Measurements from ENCODE around the gene ZNF692. TPM values are rescaled to one million over a fixed set of nuclear protein-coding genes. Genes with fewer than 3 reads are reported as not detected.

ZNF692 gene
- total RNA-seq, 1 donor from 2014 or later, result 41.9 TPM

DNA sequence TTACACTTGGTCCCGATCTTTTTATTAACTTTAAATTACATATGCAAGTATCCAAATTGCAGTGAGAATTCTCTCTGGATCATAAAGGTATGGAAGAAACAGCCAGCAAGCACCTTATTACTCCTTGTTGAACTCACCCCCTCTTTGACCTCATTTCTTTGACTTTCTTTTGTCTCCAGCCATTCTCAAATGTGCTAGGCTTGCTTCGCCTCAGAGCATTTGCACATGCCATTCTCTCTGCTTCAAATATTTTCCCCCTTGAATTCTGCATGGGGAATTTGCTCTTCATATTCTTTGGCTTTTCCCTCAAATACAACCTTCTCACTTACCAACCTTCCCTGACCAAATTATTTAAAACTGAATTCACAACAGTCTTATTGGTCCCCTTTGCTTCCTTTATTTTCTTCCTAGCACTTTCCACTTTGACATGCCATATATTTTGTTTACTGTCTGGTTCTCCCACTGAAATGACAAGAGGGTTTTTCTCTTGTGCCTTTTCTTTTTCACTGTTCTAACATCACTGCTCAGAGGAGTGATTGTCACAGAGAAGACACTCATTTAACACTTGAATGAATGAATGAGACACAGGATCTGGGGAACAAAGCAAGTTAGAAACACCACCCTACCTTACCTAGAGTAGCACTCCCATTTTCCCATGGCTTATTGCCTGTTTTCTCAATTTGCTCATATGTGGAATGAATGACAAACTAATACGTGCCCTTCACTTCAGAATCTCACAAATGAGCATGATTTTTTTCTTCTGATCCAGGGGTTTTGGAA is 45.7 kb upstream of the ZNF692 start:
- DNase-seq (no peak), ATAC-seq (no peak)
- H3K36me3 ChIP-seq, result no peaks in the 10 kb centered on the region
- H3K9me3 ChIP-seq, result no peaks in the 10 kb centered on the region
- H3K4me1 ChIP-seq, result peaks cover 16% of the 10 kb centered on the region
- H3K27me3 ChIP-seq (ENCODE audit: low read depth), result no peaks in the 10 kb centered on the region
- no peak overlapping the region for H3K27ac ChIP-seq
- TF ChIP-seq, protein P1, sequence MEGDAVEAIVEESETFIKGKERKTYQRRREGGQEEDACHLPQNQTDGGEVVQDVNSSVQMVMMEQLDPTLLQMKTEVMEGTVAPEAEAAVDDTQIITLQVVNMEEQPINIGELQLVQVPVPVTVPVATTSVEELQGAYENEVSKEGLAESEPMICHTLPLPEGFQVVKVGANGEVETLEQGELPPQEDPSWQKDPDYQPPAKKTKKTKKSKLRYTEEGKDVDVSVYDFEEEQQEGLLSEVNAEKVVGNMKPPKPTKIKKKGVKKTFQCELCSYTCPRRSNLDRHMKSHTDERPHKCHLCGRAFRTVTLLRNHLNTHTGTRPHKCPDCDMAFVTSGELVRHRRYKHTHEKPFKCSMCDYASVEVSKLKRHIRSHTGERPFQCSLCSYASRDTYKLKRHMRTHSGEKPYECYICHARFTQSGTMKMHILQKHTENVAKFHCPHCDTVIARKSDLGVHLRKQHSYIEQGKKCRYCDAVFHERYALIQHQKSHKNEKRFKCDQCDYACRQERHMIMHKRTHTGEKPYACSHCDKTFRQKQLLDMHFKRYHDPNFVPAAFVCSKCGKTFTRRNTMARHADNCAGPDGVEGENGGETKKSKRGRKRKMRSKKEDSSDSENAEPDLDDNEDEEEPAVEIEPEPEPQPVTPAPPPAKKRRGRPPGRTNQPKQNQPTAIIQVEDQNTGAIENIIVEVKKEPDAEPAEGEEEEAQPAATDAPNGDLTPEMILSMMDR (IDR thresholded peaks at IDR 0.05), result no peak
- H3K4me3 ChIP-seq, result no peak overlapping the region
- intact Hi-C loops (cut with DNase I), result no loop called here

DNA sequence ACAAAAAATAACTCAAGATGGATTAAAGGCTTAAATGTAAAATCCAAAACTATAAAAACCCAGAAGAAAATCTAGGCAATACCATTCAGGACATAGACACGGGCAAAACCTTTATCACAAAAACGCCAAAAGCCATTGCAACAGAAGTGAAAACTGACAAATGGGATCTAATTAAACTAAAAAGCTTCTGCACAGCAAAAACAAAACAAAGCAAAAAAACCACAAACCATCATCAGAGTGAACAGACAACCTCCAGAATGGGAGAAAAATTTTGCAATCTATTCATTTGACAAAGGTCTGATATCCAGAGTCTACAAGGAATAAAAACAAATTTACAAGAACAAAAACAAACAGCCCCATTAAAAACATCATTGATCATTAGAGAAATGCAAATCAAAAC is 42.7 kb upstream of the ZNF692 start:
- TF ChIP-seq, protein P1 (IDR thresholded peaks at IDR 0.05), result no peak
- Histone ChIP-seq H3K36me3 (no peaks in the 10 kb centered on the region), H3K27me3 (ENCODE audit: low read depth) (peaks cover 10% of the 10 kb centered on the region), H3K4me3 (no peak overlapping the region), H3K27ac (no peak overlapping the region), H3K9me3 (no peaks in the 10 kb centered on the region), H3K4me1 (peaks cover 8% of the 10 kb centered on the region)
- intact Hi-C loops (cut with DNase I), result no loop called here
- ATAC-seq, result no peak
- DNase-seq, result no peak

- DNase-seq, result no peak
- Histone ChIP-seq H3K36me3 (no peaks in the 10 kb centered on the region), H3K4me3 (no peak overlapping the region), H3K9me3 (no peaks in the 10 kb centered on the region), H3K27ac (no peak overlapping the region), H3K27me3 (ENCODE audit: low read depth) (peaks cover 10% of the 10 kb centered on the region), H3K4me1 (peaks cover 6% of the 10 kb centered on the region)
- intact Hi-C loops (cut with DNase I), result no loop called here
- no peak for ATAC-seq
- TF ChIP-seq, protein P1 (IDR thresholded peaks at IDR 0.05), result no peak
Observed at GRCh38 chr1:248900637-248901036, 41.8 kb upstream of the ZNF692 start.

DNA sequence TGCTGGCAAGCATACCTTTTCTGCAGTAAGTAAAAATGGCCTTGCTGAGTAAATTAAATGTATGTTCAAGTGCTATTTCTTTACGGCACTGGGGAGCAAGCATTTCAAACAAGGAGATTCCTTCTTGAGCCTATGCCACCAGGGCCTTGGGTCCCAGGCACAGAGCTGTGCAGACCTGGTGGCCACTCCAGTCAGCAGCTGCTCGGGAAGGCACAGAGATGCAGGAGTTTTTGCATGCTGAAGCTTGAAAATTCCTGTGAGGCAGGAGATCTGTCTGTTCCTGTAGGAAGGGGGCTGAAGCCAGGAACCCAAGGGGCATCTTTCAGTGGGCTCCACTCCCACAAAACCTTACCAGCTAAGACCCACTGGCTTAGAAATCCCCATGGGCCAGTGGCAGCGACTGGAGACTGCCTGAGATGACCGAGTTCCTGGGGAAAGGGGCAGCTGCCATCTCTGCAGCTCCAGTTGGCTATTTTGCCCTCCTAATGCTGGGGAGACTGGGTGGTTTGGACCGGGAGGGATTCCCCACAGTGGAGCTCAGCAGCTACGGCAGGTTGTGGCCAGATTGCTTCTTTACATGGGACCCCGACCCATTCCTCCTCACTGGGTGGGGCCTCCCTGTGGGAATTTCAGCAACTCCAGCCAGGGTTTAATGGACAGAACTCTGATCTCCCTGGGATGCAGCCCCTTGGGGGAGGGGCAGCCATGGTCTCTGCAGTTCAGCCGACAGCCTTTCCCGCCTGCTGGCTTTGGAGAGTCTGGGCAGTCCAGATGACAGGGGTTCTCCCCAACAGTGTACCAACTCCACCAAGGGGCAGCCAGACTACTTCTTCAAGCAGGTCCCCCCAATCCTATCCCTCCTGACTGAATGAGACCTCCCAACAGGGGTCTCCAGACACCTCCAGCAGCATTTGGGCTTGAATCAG is 38.8 kb upstream of the ZNF692 start:
- TF ChIP-seq, protein P1 (IDR thresholded peaks at IDR 0.05), result no peak

GRCh38 chr1:248894837-248895236 is 36.0 kb upstream of the ZNF692 start:
- no peak overlapping the region for H3K27ac ChIP-seq
- intact Hi-C loops (cut with DNase I), result no loop called here
- no peak for DNase-seq
- no peak for ATAC-seq
- H3K9me3 ChIP-seq, result no peaks in the 10 kb centered on the region
- H3K4me3 ChIP-seq, result no peak overlapping the region
- H3K27me3 ChIP-seq (ENCODE audit: low read depth), result peaks cover 10% of the 10 kb centered on the region
- no peaks in the 10 kb centered on the region for H3K36me3 ChIP-seq
- no peaks in the 10 kb centered on the region for H3K4me1 ChIP-seq
- TF ChIP-seq, protein P1 (IDR thresholded peaks at IDR 0.05), result no peak

More for the DNA sequence above, 38.8 kb upstream of the ZNF692 start:
- DNase-seq (no peak), ATAC-seq (no peak)
- Histone ChIP-seq H3K27me3 (ENCODE audit: low read depth) (peaks cover 10% of the 10 kb centered on the region), H3K9me3 (no peaks in the 10 kb centered on the region), H3K36me3 (no peaks in the 10 kb centered on the region), H3K4me3 (no peak overlapping the region), H3K4me1 (no peaks in the 10 kb centered on the region), H3K27ac (no peak overlapping the region)
- intact Hi-C loops (cut with DNase I), result no loop called here

Measured in lower lobe of right lung (tissue), 2 donors.